ENCODE results near the gene AICDA.

The AICDA gene

DNA sequence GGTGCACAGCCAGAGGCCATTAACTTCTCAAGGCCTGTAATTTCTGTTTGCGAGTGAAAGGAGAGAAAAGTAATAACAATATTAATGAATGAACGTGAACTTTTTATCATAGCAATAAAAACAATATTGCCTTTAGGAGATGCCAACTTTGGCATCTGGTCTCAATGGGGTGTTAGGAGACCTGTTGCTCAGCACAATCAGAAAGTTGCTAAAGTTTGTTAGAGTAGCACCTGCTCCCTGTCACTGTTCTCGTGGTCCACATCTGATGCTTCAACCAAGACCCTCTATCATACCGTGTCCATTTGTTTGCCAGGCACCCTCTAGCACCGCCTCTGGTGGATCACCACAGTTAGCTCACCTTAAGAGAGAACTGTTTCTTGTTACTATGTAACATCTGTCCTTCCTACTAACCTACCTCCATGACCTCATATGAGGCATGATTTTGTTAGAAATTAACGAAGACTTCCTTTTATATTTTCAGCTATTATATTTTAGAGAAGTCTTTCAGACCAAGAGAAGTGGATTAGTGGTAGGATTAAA, 59.5 kb downstream of the AICDA start:
- no peak for DNase-seq

Measured in NCI-H1694 (cell line).